ENCODE measurements around the gene GDAP1L1.

GDAP1L1 gene

DNA sequence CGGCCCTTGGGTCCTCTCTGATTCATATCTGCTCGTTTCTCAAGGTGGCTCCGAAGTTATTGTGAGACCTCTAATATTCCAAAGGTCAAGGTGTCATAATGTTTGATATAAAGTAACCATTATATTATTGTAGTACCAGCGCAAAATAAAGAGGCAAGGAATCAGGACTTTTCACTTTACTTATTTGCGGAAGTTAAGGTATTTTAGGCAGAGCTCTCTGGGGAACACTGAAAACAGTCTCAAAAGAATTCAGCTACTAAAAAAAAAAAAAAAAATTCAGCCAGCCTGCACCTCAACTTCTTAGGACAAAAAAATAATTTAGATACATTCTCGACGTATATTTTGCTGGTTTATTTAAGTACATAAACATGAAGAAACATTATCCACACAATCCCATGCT is 38.9 kb upstream of the GDAP1L1 start:
- no peak overlapping the region for H3K27ac ChIP-seq (ENCODE audit: low read depth in 2 of 2, low read length in 2 of 2)
- H3K27me3 ChIP-seq (ENCODE audit: control insufficient read depth in 2 of 2, insufficient read depth in 2 of 2, low read length in 2 of 2), result no peaks in the 10 kb centered on the region
- peaks cover 19 to 29% of the 10 kb centered on the region in 2 donors for H3K4me1 ChIP-seq (ENCODE audit: control insufficient read depth in 2 of 2, insufficient read depth in 2 of 2, low read length in 2 of 2)
- peaks cover 10 to 18% of the 10 kb centered on the region in 2 donors for H3K36me3 ChIP-seq (ENCODE audit: control insufficient read depth in 2 of 2, insufficient read depth in 2 of 2, low read length in 2 of 2)
- H3K9me3 ChIP-seq (ENCODE audit: control insufficient read depth in 2 of 2, low read length in 2 of 2), result no peaks in the 10 kb centered on the region
- H3K4me3 ChIP-seq (ENCODE audit: low read length in 2 of 2), result peak overlapping the region in 1 of 2 donors; percentile 81
- no peak overlapping the region for H3K9ac ChIP-seq (ENCODE audit: low read depth in 1 of 2, low read length in 2 of 2)

DNA sequence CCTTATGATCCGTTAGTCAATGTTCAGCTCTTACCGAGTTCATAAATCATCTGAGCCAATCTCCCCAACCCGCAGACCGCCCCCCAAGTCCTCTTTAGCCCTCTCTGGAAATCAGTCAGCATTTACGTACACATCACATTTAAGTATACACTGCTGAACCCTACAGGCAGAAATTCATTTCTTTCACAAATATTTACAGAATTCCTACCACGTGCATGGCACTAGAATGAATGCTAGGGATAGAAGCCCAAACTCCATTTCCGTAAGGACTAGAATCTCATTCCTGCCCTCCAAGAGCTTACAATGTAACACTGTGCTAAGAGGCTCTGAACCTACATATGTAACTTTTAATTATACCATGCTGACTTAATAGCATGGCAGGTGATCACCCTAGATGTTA is 38.3 kb upstream of the GDAP1L1 start:
- H3K4me1 ChIP-seq (ENCODE audit: control insufficient read depth in 2 of 2, insufficient read depth in 2 of 2, low read length in 2 of 2), result peaks cover 19 to 29% of the 10 kb centered on the region in 2 donors
- H3K4me3 ChIP-seq (ENCODE audit: low read length in 2 of 2), result peak overlapping the region; percentile 81 to 88
- H3K9me3 ChIP-seq (ENCODE audit: control insufficient read depth in 2 of 2, low read length in 2 of 2), result no peaks in the 10 kb centered on the region
- H3K27me3 ChIP-seq (ENCODE audit: control insufficient read depth in 2 of 2, insufficient read depth in 2 of 2, low read length in 2 of 2), result no peaks in the 10 kb centered on the region
- H3K27ac ChIP-seq (ENCODE audit: low read depth in 2 of 2, low read length in 2 of 2), result no peak overlapping the region
- H3K36me3 ChIP-seq (ENCODE audit: control insufficient read depth in 2 of 2, insufficient read depth in 2 of 2, low read length in 2 of 2), result peaks cover 8 to 18% of the 10 kb centered on the region in 2 donors
- peak overlapping the region in 1 of 2 donors; percentile 7 for H3K9ac ChIP-seq (ENCODE audit: low read depth in 1 of 2, low read length in 2 of 2)

GRCh38 chr20:44209686-44210405 is 37.3 kb upstream of the GDAP1L1 start:
- Histone ChIP-seq H3K9ac (ENCODE audit: low read depth in 1 of 2, low read length in 2 of 2) (peak overlapping the region; percentile 94 to 96), H3K36me3 (ENCODE audit: control insufficient read depth in 2 of 2, insufficient read depth in 2 of 2, low read length in 2 of 2) (peaks cover 4 to 12% of the 10 kb centered on the region in 2 donors), H3K4me3 (ENCODE audit: low read length in 2 of 2) (peak overlapping the region; percentile 81 to 88), H3K9me3 (ENCODE audit: control insufficient read depth in 2 of 2, low read length in 2 of 2) (no peaks in the 10 kb centered on the region), H3K4me1 (ENCODE audit: control insufficient read depth in 2 of 2, insufficient read depth in 2 of 2, low read length in 2 of 2) (peaks cover 19 to 26% of the 10 kb centered on the region in 2 donors), H3K27me3 (ENCODE audit: control insufficient read depth in 2 of 2, insufficient read depth in 2 of 2, low read length in 2 of 2) (no peaks in the 10 kb centered on the region), H3K27ac (ENCODE audit: low read depth in 2 of 2, low read length in 2 of 2) (peak overlapping the region; percentile 98)

GRCh38 chr20:44210406-44211176 is 36.5 kb upstream of the GDAP1L1 start, which contains the start of gene OSER1:
TSS of gene OSER1 (minus strand) at chr20:44210771. CDS start at chr20:44206957, 3,814 bp downstream.
- Histone ChIP-seq H3K4me1 (ENCODE audit: control insufficient read depth in 2 of 2, insufficient read depth in 2 of 2, low read length in 2 of 2) (peaks cover 19 to 26% of the 10 kb centered on the region in 2 donors), H3K36me3 (ENCODE audit: control insufficient read depth in 2 of 2, insufficient read depth in 2 of 2, low read length in 2 of 2) (peaks cover 3 to 8% of the 10 kb centered on the region in 2 donors), H3K27me3 (ENCODE audit: control insufficient read depth in 2 of 2, insufficient read depth in 2 of 2, low read length in 2 of 2) (no peaks in the 10 kb centered on the region), H3K9me3 (ENCODE audit: control insufficient read depth in 2 of 2, low read length in 2 of 2) (no peaks in the 10 kb centered on the region), H3K9ac (ENCODE audit: low read depth in 1 of 2, low read length in 2 of 2) (peak within 1 kb of the TSS; percentile 96 to 97), H3K4me3 (ENCODE audit: low read length in 2 of 2) (peak within 1 kb of the TSS; percentile 88 to 92), H3K27ac (ENCODE audit: low read depth in 2 of 2, low read length in 2 of 2) (peak within 1 kb of the TSS; percentile 98 to 99)

DNA sequence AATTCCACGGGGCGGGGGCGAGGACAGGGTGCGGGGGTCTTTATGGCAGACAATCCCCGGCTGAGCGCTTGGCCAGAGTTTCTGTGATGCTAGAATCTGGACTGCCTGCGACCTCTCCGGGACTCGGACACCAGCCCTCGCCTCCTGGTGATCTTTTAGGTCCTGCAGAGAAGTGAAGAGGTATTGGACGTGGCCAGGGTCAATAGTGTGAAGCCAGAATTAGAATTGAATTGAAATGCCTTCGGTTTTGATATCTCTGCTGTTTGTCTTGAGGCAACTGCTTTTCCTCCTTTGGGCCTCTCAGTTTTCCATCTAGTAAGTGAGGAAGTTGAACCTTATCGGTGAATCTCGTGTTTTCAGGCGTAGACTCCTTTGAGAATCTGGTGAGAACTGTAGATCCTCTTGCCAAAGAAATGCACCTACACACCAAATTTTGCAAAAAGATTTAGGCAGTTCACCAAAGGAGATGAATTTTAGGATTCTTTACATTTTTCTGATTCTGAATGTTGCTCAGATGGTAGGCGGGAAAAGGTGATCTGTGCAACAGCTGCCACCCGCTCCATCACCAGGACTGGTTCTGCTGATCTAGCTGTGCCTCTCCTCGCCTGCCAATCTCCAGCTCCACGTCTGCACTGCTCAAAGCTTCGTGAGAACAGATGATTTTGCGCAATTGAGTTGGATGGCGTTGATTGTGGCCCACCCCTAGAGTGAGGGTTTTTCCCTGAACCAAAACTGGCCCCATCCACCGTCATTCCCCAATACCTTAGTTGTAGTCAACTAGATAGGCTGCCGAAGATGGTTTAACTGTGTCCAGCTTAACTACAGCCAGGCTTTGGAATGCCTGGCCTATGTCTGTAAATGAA is 35.7 kb upstream of the GDAP1L1 start:
- Histone ChIP-seq H3K27ac (ENCODE audit: low read depth in 2 of 2, low read length in 2 of 2) (peak overlapping the region; percentile 95 to 99), H3K9ac (ENCODE audit: low read depth in 1 of 2, low read length in 2 of 2) (peak overlapping the region; percentile 91 to 97), H3K27me3 (ENCODE audit: control insufficient read depth in 2 of 2, insufficient read depth in 2 of 2, low read length in 2 of 2) (no peaks in the 10 kb centered on the region), H3K4me1 (ENCODE audit: control insufficient read depth in 2 of 2, insufficient read depth in 2 of 2, low read length in 2 of 2) (peaks cover 19 to 26% of the 10 kb centered on the region in 2 donors), H3K9me3 (ENCODE audit: control insufficient read depth in 2 of 2, low read length in 2 of 2) (no peaks in the 10 kb centered on the region), H3K36me3 (ENCODE audit: control insufficient read depth in 2 of 2, insufficient read depth in 2 of 2, low read length in 2 of 2) (peaks cover 0 to 2% of the 10 kb centered on the region in 2 donors), H3K4me3 (ENCODE audit: low read length in 2 of 2) (peak overlapping the region; percentile 81 to 92)

- H3K9ac ChIP-seq (ENCODE audit: low read depth in 1 of 2, low read length in 2 of 2), result no peak overlapping the region
- H3K4me3 ChIP-seq (ENCODE audit: low read length in 2 of 2), result no peak overlapping the region
- H3K27ac ChIP-seq (ENCODE audit: low read depth in 2 of 2, low read length in 2 of 2), result no peak overlapping the region
Measured at GRCh38 chr20:44212792-44213191, 34.3 kb upstream of the GDAP1L1 start.

GRCh38 chr20:44215125-44215524 is 32.0 kb upstream of the GDAP1L1 start:
- Histone ChIP-seq H3K4me1 (ENCODE audit: control insufficient read depth in 2 of 2, insufficient read depth in 2 of 2, low read length in 2 of 2) (peaks cover 8 to 16% of the 10 kb centered on the region in 2 donors), H3K27ac (ENCODE audit: low read depth in 2 of 2, low read length in 2 of 2) (no peak overlapping the region), H3K27me3 (ENCODE audit: control insufficient read depth in 2 of 2, insufficient read depth in 2 of 2, low read length in 2 of 2) (no peaks in the 10 kb centered on the region), H3K9me3 (ENCODE audit: control insufficient read depth in 2 of 2, low read length in 2 of 2) (no peaks in the 10 kb centered on the region), H3K4me3 (ENCODE audit: low read length in 2 of 2) (no peak overlapping the region), H3K36me3 (ENCODE audit: control insufficient read depth in 2 of 2, insufficient read depth in 2 of 2, low read length in 2 of 2) (no peaks in the 10 kb centered on the region), H3K9ac (ENCODE audit: low read depth in 1 of 2, low read length in 2 of 2) (no peak overlapping the region)

More at GRCh38 chr20:44212792-44213191, 34.3 kb upstream of the GDAP1L1 start:
- Histone ChIP-seq H3K27me3 (ENCODE audit: control insufficient read depth in 2 of 2, insufficient read depth in 2 of 2, low read length in 2 of 2) (no peaks in the 10 kb centered on the region), H3K4me1 (ENCODE audit: control insufficient read depth in 2 of 2, insufficient read depth in 2 of 2, low read length in 2 of 2) (peaks cover 19 to 30% of the 10 kb centered on the region in 2 donors), H3K36me3 (ENCODE audit: control insufficient read depth in 2 of 2, insufficient read depth in 2 of 2, low read length in 2 of 2) (no peaks in the 10 kb centered on the region), H3K9me3 (ENCODE audit: control insufficient read depth in 2 of 2, low read length in 2 of 2) (no peaks in the 10 kb centered on the region)

GRCh38 chr20:44217342-44218092 is 29.6 kb upstream of the GDAP1L1 start:
- H3K4me1 ChIP-seq (ENCODE audit: control insufficient read depth in 2 of 2, insufficient read depth in 2 of 2, low read length in 2 of 2), result peaks cover 0 to 14% of the 10 kb centered on the region in 2 donors
- no peaks in the 10 kb centered on the region for H3K36me3 ChIP-seq (ENCODE audit: control insufficient read depth in 2 of 2, insufficient read depth in 2 of 2, low read length in 2 of 2)
- H3K27me3 ChIP-seq (ENCODE audit: control insufficient read depth in 2 of 2, insufficient read depth in 2 of 2, low read length in 2 of 2), result no peaks in the 10 kb centered on the region
- peak overlapping the region in 1 of 2 donors; percentile 9 for H3K9ac ChIP-seq (ENCODE audit: low read depth in 1 of 2, low read length in 2 of 2)
- H3K9me3 ChIP-seq (ENCODE audit: control insufficient read depth in 2 of 2, low read length in 2 of 2), result no peaks in the 10 kb centered on the region
- H3K27ac ChIP-seq (ENCODE audit: low read depth in 2 of 2, low read length in 2 of 2), result no peak overlapping the region
- peak overlapping the region in 1 of 2 donors; percentile 17 for H3K4me3 ChIP-seq (ENCODE audit: low read length in 2 of 2)

- Histone ChIP-seq H3K4me1 (ENCODE audit: control insufficient read depth in 2 of 2, insufficient read depth in 2 of 2, low read length in 2 of 2) (peaks cover 4 to 20% of the 10 kb centered on the region in 2 donors), H3K4me3 (ENCODE audit: low read length in 2 of 2) (no peak overlapping the region), H3K27ac (ENCODE audit: low read depth in 2 of 2, low read length in 2 of 2) (no peak overlapping the region), H3K36me3 (ENCODE audit: control insufficient read depth in 2 of 2, insufficient read depth in 2 of 2, low read length in 2 of 2) (no peaks in the 10 kb centered on the region), H3K27me3 (ENCODE audit: control insufficient read depth in 2 of 2, insufficient read depth in 2 of 2, low read length in 2 of 2) (no peaks in the 10 kb centered on the region), H3K9ac (ENCODE audit: low read depth in 1 of 2, low read length in 2 of 2) (no peak overlapping the region), H3K9me3 (ENCODE audit: control insufficient read depth in 2 of 2, low read length in 2 of 2) (no peaks in the 10 kb centered on the region)
Measured at GRCh38 chr20:44218446-44218845, 28.7 kb upstream of the GDAP1L1 start.

Measured in mucosa of rectum (tissue), 2 donors.